ENCODE data around the gene SH3BGRL2. TPM values are rescaled to one million over a fixed set of nuclear protein-coding genes. Genes with fewer than 3 reads are reported as not detected.

SH3BGRL2 gene
- total and polyA plus RNA-seq, 2 of the 4 experiments (the other 2 are of a cell fraction) = 2.4 to 5.6 TPM

DNA sequence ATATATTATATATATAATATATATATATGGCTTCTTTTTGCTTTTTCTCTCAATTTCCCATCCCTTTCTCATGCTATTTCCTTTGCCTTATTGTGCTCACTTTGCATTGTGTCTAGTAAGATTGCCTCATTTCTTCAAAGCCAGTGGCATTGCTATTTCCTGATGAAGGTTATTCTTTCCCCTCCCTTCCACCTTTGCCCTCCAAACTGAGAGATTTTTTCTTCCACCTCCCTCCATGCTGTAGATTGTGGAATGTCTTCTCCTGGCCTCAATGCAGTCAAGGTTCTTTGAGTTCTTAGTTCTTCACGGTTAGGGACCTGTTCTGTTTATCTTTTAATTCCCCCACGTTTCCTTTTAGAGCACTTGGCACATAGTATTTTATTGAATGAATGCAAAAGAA lies 17.2 kb downstream of the SH3BGRL2 start:
- Histone ChIP-seq H4K5ac (ENCODE audit: low read depth, low read length) (no peak overlapping the region), H3K27ac (ENCODE audit: insufficient read depth, low read length) (no peak overlapping the region), H3K79me1 (ENCODE audit: low read depth in 1 of 2, low read length in 2 of 2) (no peaks in the 10 kb centered on the region; a peak in 1 of 4 replicates), H3K14ac (replicated peaks; ENCODE audit: low read depth, low read length) (no peak overlapping the region), H2BK20ac (ENCODE audit: low read depth, low read length) (no peak overlapping the region), H4K91ac (ENCODE audit: insufficient read depth, low read depth, low read length) (no peak overlapping the region), H2BK5ac (ENCODE audit: low read depth, low read length, poor library complexity, severe bottlenecking) (no peak overlapping the region), H2BK120ac (ENCODE audit: low read depth, low read length) (no peak overlapping the region), H2AK5ac (ENCODE audit: low read depth, low read length) (no peak overlapping the region), H2AK9ac (replicated peaks; ENCODE audit: low read depth, low read length, poor library complexity) (no peak overlapping the region), H2AFZ (replicated peaks; ENCODE audit: low read length, poor library complexity) (no peak overlapping the region), H3K36me3 (ENCODE audit: control insufficient read depth, insufficient read depth, low read length) (no peaks in the 10 kb centered on the region), H3K27me3 (ENCODE audit: control insufficient read depth, insufficient read depth, low read length) (no peaks in the 10 kb centered on the region), H3K4ac (ENCODE audit: low read depth, low read length) (no peak overlapping the region), H3K4me1 (ENCODE audit: control insufficient read depth, insufficient read depth, low read length) (no peaks in the 10 kb centered on the region), H3K4me3 (ENCODE audit: insufficient read depth, low read depth, low read length) (no peak overlapping the region), H3K9me1 (ENCODE audit: insufficient read depth, low read length) (no peaks in the 10 kb centered on the region), H2BK15ac (ENCODE audit: low read depth, low read length) (no peak overlapping the region), H3K4me2 (ENCODE audit: low read depth, low read length) (no peak overlapping the region), H3K56ac (ENCODE audit: extremely low read depth, insufficient read depth, low read length) (no peak overlapping the region), H3K18ac (ENCODE audit: low read depth, low read length) (no peak overlapping the region), H4K8ac (ENCODE audit: low read depth in 2 of 2, low read length in 2 of 2) (no peak overlapping the region), H3K9me3 (ENCODE audit: control insufficient read depth, insufficient read depth, low read length) (no peaks in the 10 kb centered on the region), H3K23ac (ENCODE audit: low read depth, low read length) (no peak overlapping the region), H4K20me1 (ENCODE audit: insufficient read depth, low read length) (no peaks in the 10 kb centered on the region), H3K9ac (ENCODE audit: low read depth, low read length) (no peak overlapping the region)
- no TSS peak for BruUV-seq (replicated peaks)
- POLR2A ChIA-PET (ENCODE audit: unreplicated experiment) = no interaction called here
- ATAC-seq (ENCODE audit: low read depth) = no peak
- dilution Hi-C loops (cut with HindIII; ENCODE audit: low sequenced_read_pairs, unreplicated experiment) = no loop called here
- no CpG with 5 or more reads among the region's 2 CpGs for whole genome bisulfite sequencing, 2 experiments (ENCODE audit: extremely low coverage in 2 of 2, insufficient read length in 1 of 2)
- in situ Hi-C loops (cut with MboI; ENCODE audit: low sequenced_read_pairs) = no loop called here
- no peak for TF ChIP-seq MXI1 (IDR thresholded peaks at IDR 0.05; ENCODE audit: borderline replicate concordance, low read depth, low read length)
- no peak for TF ChIP-seq CHD1 (IDR thresholded peaks at IDR 0.05; ENCODE audit: low read depth, low read length)
- no peak for TF ChIP-seq BHLHE40 (IDR thresholded peaks at IDR 0.05; ENCODE audit: low read depth, low read length)
- TF ChIP-seq, protein P1, sequence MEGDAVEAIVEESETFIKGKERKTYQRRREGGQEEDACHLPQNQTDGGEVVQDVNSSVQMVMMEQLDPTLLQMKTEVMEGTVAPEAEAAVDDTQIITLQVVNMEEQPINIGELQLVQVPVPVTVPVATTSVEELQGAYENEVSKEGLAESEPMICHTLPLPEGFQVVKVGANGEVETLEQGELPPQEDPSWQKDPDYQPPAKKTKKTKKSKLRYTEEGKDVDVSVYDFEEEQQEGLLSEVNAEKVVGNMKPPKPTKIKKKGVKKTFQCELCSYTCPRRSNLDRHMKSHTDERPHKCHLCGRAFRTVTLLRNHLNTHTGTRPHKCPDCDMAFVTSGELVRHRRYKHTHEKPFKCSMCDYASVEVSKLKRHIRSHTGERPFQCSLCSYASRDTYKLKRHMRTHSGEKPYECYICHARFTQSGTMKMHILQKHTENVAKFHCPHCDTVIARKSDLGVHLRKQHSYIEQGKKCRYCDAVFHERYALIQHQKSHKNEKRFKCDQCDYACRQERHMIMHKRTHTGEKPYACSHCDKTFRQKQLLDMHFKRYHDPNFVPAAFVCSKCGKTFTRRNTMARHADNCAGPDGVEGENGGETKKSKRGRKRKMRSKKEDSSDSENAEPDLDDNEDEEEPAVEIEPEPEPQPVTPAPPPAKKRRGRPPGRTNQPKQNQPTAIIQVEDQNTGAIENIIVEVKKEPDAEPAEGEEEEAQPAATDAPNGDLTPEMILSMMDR (conservative IDR thresholded peaks at IDR 0.05; ENCODE audit: low read depth, low read length) = no peak
- no peak for TF ChIP-seq POLR2A (IDR thresholded peaks at IDR 0.05; ENCODE audit: low read depth, low read length)
- no peak for TF ChIP-seq RCOR1 (IDR thresholded peaks at IDR 0.05; ENCODE audit: insufficient replicate concordance, low read length)
- TF ChIP-seq, protein P2, sequence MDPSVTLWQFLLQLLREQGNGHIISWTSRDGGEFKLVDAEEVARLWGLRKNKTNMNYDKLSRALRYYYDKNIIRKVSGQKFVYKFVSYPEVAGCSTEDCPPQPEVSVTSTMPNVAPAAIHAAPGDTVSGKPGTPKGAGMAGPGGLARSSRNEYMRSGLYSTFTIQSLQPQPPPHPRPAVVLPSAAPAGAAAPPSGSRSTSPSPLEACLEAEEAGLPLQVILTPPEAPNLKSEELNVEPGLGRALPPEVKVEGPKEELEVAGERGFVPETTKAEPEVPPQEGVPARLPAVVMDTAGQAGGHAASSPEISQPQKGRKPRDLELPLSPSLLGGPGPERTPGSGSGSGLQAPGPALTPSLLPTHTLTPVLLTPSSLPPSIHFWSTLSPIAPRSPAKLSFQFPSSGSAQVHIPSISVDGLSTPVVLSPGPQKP (IDR thresholded peaks at IDR 0.05; ENCODE audit: borderline replicate concordance, low read depth, low read length) = no peak
- TF ChIP-seq, protein P3, sequence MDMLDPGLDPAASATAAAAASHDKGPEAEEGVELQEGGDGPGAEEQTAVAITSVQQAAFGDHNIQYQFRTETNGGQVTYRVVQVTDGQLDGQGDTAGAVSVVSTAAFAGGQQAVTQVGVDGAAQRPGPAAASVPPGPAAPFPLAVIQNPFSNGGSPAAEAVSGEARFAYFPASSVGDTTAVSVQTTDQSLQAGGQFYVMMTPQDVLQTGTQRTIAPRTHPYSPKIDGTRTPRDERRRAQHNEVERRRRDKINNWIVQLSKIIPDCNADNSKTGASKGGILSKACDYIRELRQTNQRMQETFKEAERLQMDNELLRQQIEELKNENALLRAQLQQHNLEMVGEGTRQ (IDR thresholded peaks at IDR 0.05; ENCODE audit: low read depth, low read length) = no peak
- no peak for DNase-seq
- intact Hi-C loops (cut with micrococcal nuclease) = no loop called here
- CTCF ChIA-PET = interaction anchor here (0.6 kb wide), 1 partner anchor 11 kb away, joined by 3 read pairs; no protein-coding TSS in a partner anchor

Data from IMR-90 (cell line).